Activated T-helper 17 cell treated with anti-CD3 and anti-CD28 coated beads, Interleukin-2, amount 50 U/mL, for 72 hours (primary cell): ENCODE data around the gene CDC37L1. TPM values are rescaled to one million over a fixed set of nuclear protein-coding genes. Genes with fewer than 3 reads are reported as not detected.
A peak's percentile ranks its signal among the peaks of the same experiment; 100 is the strongest.

Experiments used
- ATAC-seq: fragments of 150-1000 bp; cut with Tn5 transposase; replicated peaks from 2 replicates; pipeline ENCODE4 v1.10.0; 2021; ENCODE audit warnings: mild to moderate bottlenecking, moderate library complexity
- H3K27ac Mint-ChIP-seq: one replicate; pipeline ENCODE4 v1.8.0; 2022; ENCODE audit warnings: mixed read lengths
- H3K27me3 Mint-ChIP-seq: one replicate; pipeline ENCODE4 v1.8.0; 2022; ENCODE audit warnings: mixed read lengths
- H3K36me3 Mint-ChIP-seq: one replicate; pipeline ENCODE4 v1.8.0; 2022; ENCODE audit warnings: low read depth, mild to moderate bottlenecking, mixed read lengths
- H3K4me1 Mint-ChIP-seq: one replicate; pipeline ENCODE4 v1.8.0; 2022; ENCODE audit warnings: mixed read lengths
- H3K4me3 Mint-ChIP-seq: one replicate; pipeline ENCODE4 v1.8.0; 2022; ENCODE audit warnings: mild to moderate bottlenecking, mixed read lengths
- H3K9me3 Mint-ChIP-seq: one replicate; pipeline ENCODE4 v1.8.0; 2022; ENCODE audit warnings: mixed read lengths
- total RNA-seq, 2 donors: library from RNA; stranded (reverse); gene quantifications; one replicate each; pipeline ENCODE4 v1.2.3, GENCODE V29; 2022

Gene CDC37L1
- total RNA-seq, 2 donors from 2014 or later, result 9.3 to 11.0 TPM

GRCh38 chr9:4662108-4662988 is 17.0 kb upstream of the CDC37L1 start, which contains the start of gene PLPP6:
Gene PLPP6, plus strand, starts transcription at chr9:4662294. Its CDS starts 82 bp downstream, at chr9:4662376.
- Mint-ChIP-seq H3K27ac (peak within 1 kb of the TSS; percentile 73), H3K9me3 (no peaks in the 10 kb centered on the region), H3K36me3 (no peaks in the 10 kb centered on the region), H3K27me3 (no peaks in the 10 kb centered on the region), H3K4me1 (peaks cover 32% of the 10 kb centered on the region), H3K4me3 (peak within 1 kb of the TSS; percentile 86)
- ATAC-seq, result peak; percentile 85

DNA sequence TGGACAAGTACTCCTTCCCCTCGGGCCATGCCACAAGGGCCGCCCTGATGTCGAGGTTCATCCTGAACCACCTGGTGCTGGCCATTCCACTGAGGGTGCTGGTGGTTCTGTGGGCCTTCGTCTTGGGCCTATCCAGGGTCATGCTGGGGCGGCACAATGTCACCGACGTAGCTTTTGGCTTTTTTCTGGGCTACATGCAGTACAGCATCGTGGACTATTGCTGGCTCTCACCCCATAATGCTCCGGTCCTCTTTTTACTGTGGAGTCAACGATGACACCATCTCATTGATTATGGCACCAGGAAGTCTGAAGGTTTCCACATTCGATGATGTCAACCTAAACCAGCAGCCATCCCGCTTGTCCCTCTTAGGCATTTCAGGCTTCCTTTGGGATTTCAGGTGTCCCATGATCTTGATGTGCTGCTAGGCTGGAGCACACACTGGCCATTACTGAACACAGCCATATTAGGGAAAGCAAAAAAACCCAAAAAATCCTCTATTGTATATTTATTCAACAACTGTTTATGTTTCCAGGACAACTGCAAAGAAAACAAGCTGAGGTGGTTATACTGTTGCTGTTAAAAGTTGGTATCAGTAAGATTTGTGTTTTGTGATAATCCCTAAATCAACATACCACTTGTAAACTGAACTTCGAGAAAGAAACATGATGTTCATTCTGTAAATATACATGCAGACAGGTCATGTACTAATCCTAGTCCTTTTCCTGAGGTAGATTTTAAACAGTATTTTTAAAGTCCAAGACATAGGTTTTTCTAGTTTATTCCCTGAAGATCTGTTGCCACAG is 16.2 kb upstream of the CDC37L1 start:
- H3K4me1 Mint-ChIP-seq, result peaks cover 38% of the 10 kb centered on the region
- H3K4me3 Mint-ChIP-seq, result peak overlapping the region; percentile 86
- H3K9me3 Mint-ChIP-seq, result no peaks in the 10 kb centered on the region
- no peak for ATAC-seq
- H3K27ac Mint-ChIP-seq, result peak overlapping the region; percentile 73
- no peaks in the 10 kb centered on the region for H3K27me3 Mint-ChIP-seq
- no peaks in the 10 kb centered on the region for H3K36me3 Mint-ChIP-seq

GRCh38 chr9:4663956-4664355 is 15.4 kb upstream of the CDC37L1 start:
- no peaks in the 10 kb centered on the region for H3K36me3 Mint-ChIP-seq
- peak overlapping the region; percentile 86 for H3K4me3 Mint-ChIP-seq
- no peak overlapping the region for H3K27ac Mint-ChIP-seq
- no peak for ATAC-seq
- H3K4me1 Mint-ChIP-seq, result peaks cover 42% of the 10 kb centered on the region
- H3K27me3 Mint-ChIP-seq, result no peaks in the 10 kb centered on the region
- H3K9me3 Mint-ChIP-seq, result no peaks in the 10 kb centered on the region

DNA sequence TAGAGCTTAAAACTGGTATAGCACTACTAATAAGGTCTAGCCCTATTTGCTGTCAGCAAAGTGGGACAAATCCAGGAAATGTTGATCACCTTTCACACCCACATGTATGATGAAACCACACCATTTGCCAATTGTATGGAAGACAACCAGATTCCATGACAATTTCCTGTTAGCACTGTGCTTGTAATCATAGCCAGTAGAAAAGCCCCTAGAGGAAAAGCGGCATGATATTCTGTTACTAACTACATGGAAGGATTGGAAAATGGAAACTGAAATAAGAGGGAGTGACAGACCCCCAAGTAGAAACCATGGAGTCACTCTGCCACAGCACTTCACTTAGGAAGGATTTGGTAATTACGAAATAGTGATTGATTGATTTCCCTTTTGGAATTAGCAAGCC is 14.0 kb upstream of the CDC37L1 start:
- Mint-ChIP-seq H3K36me3 (no peaks in the 10 kb centered on the region), H3K9me3 (no peaks in the 10 kb centered on the region), H3K4me3 (peak overlapping the region; percentile 86), H3K27me3 (no peaks in the 10 kb centered on the region), H3K4me1 (peaks cover 42% of the 10 kb centered on the region), H3K27ac (peak overlapping the region; percentile 79)
- no peak for ATAC-seq

GRCh38 chr9:4666042-4666699 is 13.2 kb upstream of the CDC37L1 start, which contains the start of gene SPATA6L:
Gene SPATA6L, minus strand, starts transcription at chr9:4666480. Its CDS starts 230 bp downstream, at chr9:4666250.
- Mint-ChIP-seq H3K9me3 (no peaks in the 10 kb centered on the region), H3K36me3 (no peaks in the 10 kb centered on the region), H3K4me3 (peak within 1 kb of the TSS; percentile 86), H3K27me3 (no peaks in the 10 kb centered on the region), H3K4me1 (peaks cover 42% of the 10 kb centered on the region), H3K27ac (peak within 1 kb of the TSS; percentile 79)
- ATAC-seq, result peak; percentile 38

DNA sequence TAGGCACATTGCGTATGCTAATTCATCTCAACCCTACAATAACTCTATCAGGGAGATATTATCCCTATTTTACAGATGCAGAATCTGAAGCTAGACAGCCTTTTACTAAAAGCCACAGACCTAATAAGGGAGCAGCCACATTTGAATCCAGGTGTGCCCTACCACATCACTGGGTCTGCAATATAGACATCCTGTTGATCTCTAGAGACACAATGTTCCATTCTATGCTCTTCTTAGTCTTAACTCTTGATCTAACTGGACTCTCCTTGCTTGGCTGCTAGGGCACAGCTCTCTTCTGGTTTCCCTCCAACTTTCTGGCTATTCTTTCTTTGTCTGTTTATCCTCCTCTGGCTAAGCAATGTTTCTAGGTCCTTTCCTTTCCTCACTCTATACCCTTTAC is 11.7 kb upstream of the CDC37L1 start:
- peaks cover 37% of the 10 kb centered on the region for H3K4me1 Mint-ChIP-seq
- H3K4me3 Mint-ChIP-seq, result no peak overlapping the region
- no peak overlapping the region for H3K27ac Mint-ChIP-seq
- H3K27me3 Mint-ChIP-seq, result no peaks in the 10 kb centered on the region
- H3K36me3 Mint-ChIP-seq, result no peaks in the 10 kb centered on the region
- ATAC-seq, result no peak
- H3K9me3 Mint-ChIP-seq, result no peaks in the 10 kb centered on the region

GRCh38 chr9:4668604-4669003 is 10.8 kb upstream of the CDC37L1 start:
- Mint-ChIP-seq H3K4me3 (no peak overlapping the region), H3K9me3 (no peaks in the 10 kb centered on the region), H3K27ac (no peak overlapping the region), H3K27me3 (no peaks in the 10 kb centered on the region), H3K36me3 (no peaks in the 10 kb centered on the region), H3K4me1 (peaks cover 29% of the 10 kb centered on the region)
- ATAC-seq, result no peak

- Mint-ChIP-seq H3K27ac (no peak overlapping the region), H3K4me3 (no peak overlapping the region), H3K27me3 (no peaks in the 10 kb centered on the region), H3K4me1 (peaks cover 24% of the 10 kb centered on the region), H3K36me3 (no peaks in the 10 kb centered on the region), H3K9me3 (no peaks in the 10 kb centered on the region)
- no peak for ATAC-seq
These were observed 9.5 kb upstream of the CDC37L1 start for GRCh38 chr9:4669890-4670289.

GRCh38 chr9:4670591-4670990 is 8.8 kb upstream of the CDC37L1 start:
- Mint-ChIP-seq H3K36me3 (no peaks in the 10 kb centered on the region), H3K27ac (no peak overlapping the region), H3K4me3 (peak overlapping the region; percentile 47), H3K9me3 (no peaks in the 10 kb centered on the region), H3K27me3 (no peaks in the 10 kb centered on the region), H3K4me1 (peaks cover 19% of the 10 kb centered on the region)
- no peak for ATAC-seq

DNA sequence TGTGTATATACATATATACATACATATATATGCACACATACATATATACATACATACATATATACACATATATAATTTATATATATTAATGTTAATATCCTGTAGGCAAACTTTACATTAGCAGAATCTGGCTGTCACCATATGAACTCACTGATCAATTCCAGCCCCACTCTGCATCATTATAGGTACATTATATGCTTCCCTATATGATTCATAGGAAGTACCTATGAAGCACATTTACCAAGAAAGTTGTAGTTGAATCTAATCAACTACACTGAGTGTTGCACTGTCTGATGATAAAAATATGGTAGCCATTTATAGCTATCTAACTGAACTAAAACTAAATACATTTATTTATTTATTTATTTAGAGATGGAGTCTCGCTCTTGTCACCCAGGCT is 7.6 kb upstream of the CDC37L1 start:
- H3K4me3 Mint-ChIP-seq, result no peak overlapping the region
- no peak overlapping the region for H3K27ac Mint-ChIP-seq
- no peaks in the 10 kb centered on the region for H3K36me3 Mint-ChIP-seq
- ATAC-seq, result peak; percentile 49
- H3K9me3 Mint-ChIP-seq, result no peaks in the 10 kb centered on the region
- no peaks in the 10 kb centered on the region for H3K27me3 Mint-ChIP-seq
- peaks cover 10% of the 10 kb centered on the region for H3K4me1 Mint-ChIP-seq

GRCh38 chr9:4674783-4675182 is 4.6 kb upstream of the CDC37L1 start:
- no peaks in the 10 kb centered on the region for H3K9me3 Mint-ChIP-seq

DNA sequence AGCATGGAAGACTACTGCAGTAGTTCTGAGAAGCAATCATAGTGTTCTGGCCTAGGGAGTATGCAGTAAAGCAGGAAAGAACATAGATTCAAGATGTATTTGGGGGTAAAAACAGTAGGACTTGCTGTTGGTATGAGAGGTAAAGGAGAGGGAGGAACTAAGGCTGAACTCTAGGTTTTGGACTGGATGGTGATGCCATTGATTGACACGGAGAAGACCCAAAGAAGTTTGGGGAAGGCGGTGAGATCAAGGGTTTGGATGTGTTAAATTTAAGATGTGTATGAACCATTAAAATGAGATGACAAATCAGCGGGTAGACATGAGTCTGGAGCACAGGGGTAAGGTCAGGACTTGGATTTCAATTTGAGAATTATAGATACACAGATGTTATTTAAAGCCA is 2.0 kb upstream of the CDC37L1 start:
- no peak overlapping the region for H3K27ac Mint-ChIP-seq
- no peaks in the 10 kb centered on the region for H3K36me3 Mint-ChIP-seq
- no peaks in the 10 kb centered on the region for H3K27me3 Mint-ChIP-seq
- no peaks in the 10 kb centered on the region for H3K4me1 Mint-ChIP-seq
- H3K9me3 Mint-ChIP-seq, result no peaks in the 10 kb centered on the region
- H3K4me3 Mint-ChIP-seq, result no peak overlapping the region
- no peak for ATAC-seq

More at GRCh38 chr9:4674783-4675182, 4.6 kb upstream of the CDC37L1 start:
- Mint-ChIP-seq H3K36me3 (no peaks in the 10 kb centered on the region), H3K27ac (no peak overlapping the region), H3K4me1 (no peaks in the 10 kb centered on the region), H3K27me3 (no peaks in the 10 kb centered on the region), H3K4me3 (no peak overlapping the region)
- ATAC-seq, result no peak

DNA sequence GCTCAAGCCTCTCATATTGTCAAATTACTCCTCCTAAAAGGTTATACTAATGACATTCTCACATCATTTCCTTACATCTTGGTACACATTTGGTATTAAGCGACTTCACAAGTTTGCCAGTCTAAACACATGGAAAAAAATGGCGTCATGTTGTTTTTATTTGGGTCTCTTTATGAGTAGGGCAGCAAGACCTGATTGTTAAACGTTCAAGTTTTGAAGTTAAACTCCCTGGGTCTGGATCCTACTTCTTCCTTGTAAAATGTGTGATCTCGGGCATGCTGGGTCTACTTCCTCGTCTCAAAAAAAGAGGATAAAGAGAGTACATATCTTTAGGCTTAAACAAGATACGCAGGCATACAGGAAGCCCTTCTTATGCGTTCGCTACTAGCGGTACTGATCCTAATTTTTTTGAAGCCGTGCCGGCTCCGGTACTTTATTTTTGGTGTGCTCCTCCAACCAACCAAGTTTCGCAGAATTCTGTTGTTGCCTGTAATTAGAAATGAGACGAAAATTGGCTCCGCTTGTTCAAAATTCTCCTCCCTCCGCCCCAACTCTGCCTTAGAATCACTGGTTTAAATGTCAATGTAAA is 596 bp upstream of the CDC37L1 start:
- no peak overlapping the region for H3K4me3 Mint-ChIP-seq
- no peaks in the 10 kb centered on the region for H3K27me3 Mint-ChIP-seq
- H3K27ac Mint-ChIP-seq, result no peak overlapping the region
- H3K4me1 Mint-ChIP-seq, result peaks cover 3% of the 10 kb centered on the region
- H3K9me3 Mint-ChIP-seq, result no peaks in the 10 kb centered on the region
- no peaks in the 10 kb centered on the region for H3K36me3 Mint-ChIP-seq
- peak; percentile 31 for ATAC-seq

DNA sequence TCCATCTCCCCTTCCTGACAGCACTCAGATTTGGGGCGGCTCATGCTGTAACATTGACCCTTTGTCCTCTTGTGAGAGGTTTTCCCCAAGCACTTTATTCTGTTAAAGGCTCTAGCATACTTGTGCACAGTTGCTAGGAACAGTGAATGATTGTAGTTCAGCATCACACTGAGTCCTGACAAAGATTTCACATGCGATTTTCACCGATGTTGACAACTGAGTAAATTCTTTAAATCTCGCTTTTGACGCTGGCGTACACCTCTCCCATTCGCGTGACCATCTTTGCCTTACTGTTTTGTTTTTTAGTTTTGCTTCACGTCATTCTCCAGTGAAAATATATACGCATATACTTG is 780 bp downstream of the CDC37L1 start:
- H3K36me3 Mint-ChIP-seq, result peaks cover 10% of the 10 kb centered on the region

More for the DNA sequence above, 780 bp downstream of the CDC37L1 start:
- Mint-ChIP-seq H3K27ac (no peak overlapping the region), H3K4me3 (no peak overlapping the region), H3K9me3 (no peaks in the 10 kb centered on the region), H3K4me1 (peaks cover 9% of the 10 kb centered on the region), H3K27me3 (no peaks in the 10 kb centered on the region)
- no peak for ATAC-seq
